Esophagus muscularis mucosa (tissue), 4 donors: ENCODE measurements around the gene MEIOSIN. TPM values are rescaled to one million over a fixed set of nuclear protein-coding genes. Genes with fewer than 3 reads are reported as not detected.

Experiments used
- DNase-seq: peaks from one replicate; pipeline ENCODE4 v3.0.0-alpha.2; 2017; ENCODE audit errors: extremely low spot score
- H3K27ac ChIP-seq, 4 donors: fragments of 200-600 bp; sonication (generic); replicated peaks in 1 of 4; 1 replicate in 3 of 4; 2 replicates in 1 of 4; pipeline ENCODE4 v1.5.1; 2016 to 2019; ENCODE audit warnings: mild to moderate bottlenecking in 1 of 4
- H3K27me3 ChIP-seq, 4 donors: fragments of 200-600 bp; sonication (generic); one replicate each; pipeline versions ENCODE4 v1.5.1 to v1.6.0; 2016 to 2019
- H3K36me3 ChIP-seq, 4 donors: fragments of 200-600 bp; sonication (generic); one replicate each; pipeline ENCODE4 v1.5.1; 2016 to 2019
- H3K4me1 ChIP-seq, 4 donors: fragments of 200-600 bp; sonication (generic); one replicate each; pipeline ENCODE4 v1.5.1; 2016 to 2019
- H3K4me3 ChIP-seq, 4 donors: fragments of 200-600 bp; sonication (generic); 1 replicate in 2 of 4; 2 replicates in 2 of 4; pipeline ENCODE4 v1.5.1; 2016 to 2019; ENCODE audit warnings: mild to moderate bottlenecking in 4 of 4, moderate library complexity in 1 of 4
- H3K9me3 ChIP-seq, 4 donors: fragments of 200-600 bp; sonication (generic); 1 replicate in 3 of 4; 2 replicates in 1 of 4; pipeline ENCODE4 v1.5.1; 2016 to 2019
- CTCF ChIP-seq, 3 experiments: fragments of 200-600 bp in 2 of 3; fragments of 450-650 bp in 1 of 3; sonication (generic) in 2 of 3; IDR thresholded peaks; one replicate each; pipeline ENCODE4 v1.5.1; 2017 to 2019; ENCODE audit warnings: antibody characterized with exemption in 3 of 3, mild to moderate bottlenecking in 2 of 3, moderate library complexity in 1 of 3
- EP300 ChIP-seq: sonication (generic); formaldehyde crosslinking; IDR thresholded peaks from one replicate; pipeline ENCODE4 v1.6.1; 2017; ENCODE audit warnings: antibody characterized with exemption
- POLR2A ChIP-seq: fragments of 450-650 bp; IDR thresholded peaks from one replicate; pipeline ENCODE4 v1.6.1; 2017; ENCODE audit warnings: antibody characterized with exemption, moderate library complexity, mild to moderate bottlenecking, low read depth
- POLR2AphosphoS5 ChIP-seq, 2 donors: sonication (generic); formaldehyde crosslinking; IDR thresholded peaks; one replicate each; pipeline ENCODE4 v1.6.1; 2017; ENCODE audit warnings: antibody characterized with exemption in 2 of 2
- WGBS: methylation state at CpG from one replicate; pipeline ENCODE4 v1.1.5; 2018; 5-methylcytosine and 5-hydroxymethylcytosine counted together
- intact Hi-C: fragments of 100-400 bp; cut with DNase I; formaldehyde crosslinking; loops from one replicate; pipeline ENCODE4 v1.15.1; 2023
- total RNA-seq, 4 donors: library from RNA; depleted of rRNA; stranded (reverse); fragments of >200 nt; gene quantifications; one replicate each; pipeline versions ENCODE4 v1.1.0 to v1.2.1, GENCODE V29; 2016

MEIOSIN gene
- total RNA-seq, 4 donors from 2014 or later: not detected

DNA sequence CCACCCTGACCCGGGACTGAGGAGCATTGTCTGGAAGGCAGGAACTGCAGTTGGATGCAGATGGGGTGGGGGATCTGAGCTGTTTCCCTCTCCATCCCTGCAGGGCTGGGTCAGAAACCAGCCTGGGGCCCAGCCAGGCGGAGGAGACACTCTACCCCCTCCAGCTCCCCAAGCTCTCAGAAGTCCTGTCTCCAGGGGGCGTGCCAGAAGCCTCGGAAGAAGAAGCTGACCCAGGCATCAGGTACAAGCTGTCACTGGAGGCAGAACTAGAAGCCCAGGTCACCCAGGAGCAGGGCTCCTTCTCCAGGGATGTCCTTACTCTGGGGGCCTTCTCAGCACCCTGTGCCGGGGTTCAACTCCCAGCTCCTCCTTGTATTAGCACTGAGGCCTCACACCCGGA, 20.3 kb downstream of the MEIOSIN start:
- Histone ChIP-seq H3K27ac (no peak overlapping the region), H3K4me1 (no peaks in the 10 kb centered on the region), H3K9me3 (no peaks in the 10 kb centered on the region), H3K4me3 (no peak overlapping the region), H3K27me3 (no peaks in the 10 kb centered on the region), H3K36me3 (no peaks in the 10 kb centered on the region)
- TF ChIP-seq EP300: no peak
- no peak for TF ChIP-seq CTCF (IDR thresholded peaks at IDR 0.05)
- no peak for TF ChIP-seq POLR2AphosphoS5 (IDR thresholded peaks at IDR 0.05)
- TF ChIP-seq POLR2A: no peak
- 85% methylated on average over 4 of the region's 6 CpGs for WGBS
- no peak for DNase-seq
- intact Hi-C loops: no loop called here

- Histone ChIP-seq H3K36me3 (no peaks in the 10 kb centered on the region), H3K4me1 (no peaks in the 10 kb centered on the region), H3K27me3 (no peaks in the 10 kb centered on the region), H3K27ac (no peak overlapping the region), H3K9me3 (no peaks in the 10 kb centered on the region), H3K4me3 (no peak overlapping the region)
- DNase-seq: no peak
- WGBS: 92% methylated on average over 6 of the region's 8 CpGs
- intact Hi-C loops: no loop called here
- TF ChIP-seq EP300: no peak
- TF ChIP-seq POLR2AphosphoS5 (IDR thresholded peaks at IDR 0.05): no peak
- no peak for TF ChIP-seq POLR2A
- TF ChIP-seq CTCF (IDR thresholded peaks at IDR 0.05): no peak
Observed at GRCh38 chr19:45754323-45754722, 21.1 kb downstream of the MEIOSIN start.

GRCh38 chr19:45757695-45758094, 24.5 kb downstream of the MEIOSIN start:
- Histone ChIP-seq H3K4me1 (peaks cover 0 to 1% (median 0%) of the 10 kb centered on the region in 4 donors), H3K9me3 (no peaks in the 10 kb centered on the region), H3K36me3 (no peaks in the 10 kb centered on the region), H3K27me3 (no peaks in the 10 kb centered on the region), H3K27ac (no peak overlapping the region), H3K4me3 (no peak overlapping the region)
- TF ChIP-seq POLR2AphosphoS5 (IDR thresholded peaks at IDR 0.05) (no peak), POLR2A (no peak), EP300 (no peak), CTCF (IDR thresholded peaks at IDR 0.05) (no peak)
- 82% methylated on average over 9 of the region's 9 CpGs for WGBS
- intact Hi-C loops: no loop called here
- DNase-seq: no peak

DNA sequence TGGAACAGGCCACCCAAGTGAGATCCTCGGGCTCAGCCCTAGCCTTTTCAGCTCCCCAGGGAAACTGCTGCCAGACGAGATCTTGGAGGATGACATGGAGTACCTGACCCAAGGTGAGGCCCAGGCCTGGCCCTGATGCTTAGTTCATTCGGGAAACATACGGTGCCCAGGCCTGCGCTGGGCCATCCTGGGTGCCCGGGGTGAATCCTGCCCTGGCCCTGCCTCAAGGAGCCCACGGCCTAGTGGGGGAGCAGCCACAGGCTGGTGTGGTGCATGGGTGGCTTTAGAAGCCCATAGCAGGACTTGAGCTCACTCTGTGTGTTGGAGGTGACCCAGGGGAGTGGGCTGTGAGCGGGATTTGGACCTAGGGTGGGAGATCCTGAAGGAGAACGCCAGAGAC, 25.7 kb downstream of the MEIOSIN start:
- no peak overlapping the region for H3K4me3 ChIP-seq
- peaks cover 4 to 14% (median 12%) of the 10 kb centered on the region in 4 donors for H3K4me1 ChIP-seq
- no peaks in the 10 kb centered on the region for H3K9me3 ChIP-seq
- no peaks in the 10 kb centered on the region for H3K27me3 ChIP-seq
- no peaks in the 10 kb centered on the region for H3K36me3 ChIP-seq
- TF ChIP-seq CTCF (IDR thresholded peaks at IDR 0.05) (no peak), EP300 (no peak), POLR2AphosphoS5 (IDR thresholded peaks at IDR 0.05) (no peak), POLR2A (no peak)
- 76% methylated on average over 3 of the region's 9 CpGs for WGBS
- H3K27ac ChIP-seq: no peak overlapping the region
- DNase-seq: no peak
- intact Hi-C loops: no loop called here

- Histone ChIP-seq H3K9me3 (no peaks in the 10 kb centered on the region), H3K27ac (no peak overlapping the region), H3K4me3 (no peak overlapping the region), H3K36me3 (peaks cover 0 to 7% (median 0%) of the 10 kb centered on the region in 4 donors), H3K27me3 (no peaks in the 10 kb centered on the region), H3K4me1 (peaks cover 32 to 42% (median 39%) of the 10 kb centered on the region in 4 donors)
- 78% methylated on average over 11 of the region's 17 CpGs for WGBS
- intact Hi-C loops: no loop called here
- TF ChIP-seq CTCF (IDR thresholded peaks at IDR 0.05) (no peak), EP300 (no peak), POLR2A (no peak), POLR2AphosphoS5 (IDR thresholded peaks at IDR 0.05) (no peak)
- DNase-seq: no peak
Observed at GRCh38 chr19:45761714-45762113, 28.5 kb downstream of the MEIOSIN start.
